Upper lobe of left lung (tissue), 4 donors: Measurements from ENCODE around the gene NALCN.

Experiments
- CTCF ChIP-seq, 6 experiments: fragments of 450-650 bp in 4 of 6; fragments of 200-600 bp in 2 of 6; sonication (generic) in 2 of 6; IDR thresholded peaks; one replicate each; pipeline ENCODE4 v1.5.1; 2016 to 2019; ENCODE audit warnings: antibody characterized with exemption in 6 of 6
- EP300 ChIP-seq, 4 donors: sonication (generic); formaldehyde crosslinking; IDR thresholded peaks; one replicate each; pipeline ENCODE4 v1.5.1; 2017; ENCODE audit warnings: antibody characterized with exemption in 4 of 4, control low read depth in 2 of 4

DNA sequence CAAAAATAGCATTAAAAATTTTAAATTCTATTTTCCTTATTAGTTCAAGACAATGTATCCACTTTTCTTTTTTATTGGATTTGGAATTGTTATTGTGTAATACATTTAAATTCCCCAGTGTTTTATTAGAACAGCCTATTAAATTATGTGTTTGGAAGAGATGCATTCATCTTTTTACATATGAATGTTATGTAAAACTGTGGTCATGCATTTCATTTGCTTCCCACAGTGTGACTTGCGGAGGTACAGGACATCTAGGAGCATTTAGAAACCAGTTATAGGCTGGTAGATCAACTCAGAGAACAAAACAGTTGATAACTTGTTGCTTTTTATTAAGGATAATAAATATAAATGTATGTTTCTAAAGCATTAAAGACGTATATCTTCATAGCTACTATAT, 406.2 kb downstream of the NALCN start:
- TF ChIP-seq CTCF (IDR thresholded peaks at IDR 0.05) (no peak), EP300 (IDR thresholded peaks at IDR 0.05) (no peak)
